AG09319 (cell line): ENCODE results near the gene FBLN5.

Source experiments
- DNase-seq: peaks from one replicate; pipeline ENCODE4 v3.0.0-alpha.2; 2010; ENCODE audit warnings: low read depth; ENCODE audit errors: extremely low read depth
- TF ChIP-seq, protein P1 (sequence below): IDR thresholded peaks from 2 replicates; pipeline ENCODE4 v1.5.1; 2011; ENCODE audit warnings: low read depth, mild to moderate bottlenecking, inconsistent platforms, low read length, moderate library complexity

The FBLN5 gene

DNA sequence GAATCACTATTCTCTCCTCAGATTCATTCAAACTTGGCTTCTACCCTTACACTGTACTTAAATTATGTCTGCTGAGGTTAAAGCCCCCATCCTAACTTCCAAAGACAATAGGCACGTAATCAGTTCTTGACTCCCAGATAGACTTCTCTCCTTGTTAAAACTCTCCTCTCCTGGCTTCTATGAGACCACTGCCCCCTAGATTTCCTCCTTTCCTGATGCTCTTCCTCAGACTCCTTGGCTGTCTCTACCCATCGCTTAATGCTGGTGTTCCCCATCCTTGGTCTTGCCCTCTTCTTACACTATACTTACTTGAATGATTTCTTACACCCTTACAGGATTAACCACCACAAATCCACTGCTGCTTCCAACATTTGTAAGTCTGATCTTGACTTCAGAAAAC is 112.9 kb downstream of the FBLN5 start:
- TF ChIP-seq, protein P1, sequence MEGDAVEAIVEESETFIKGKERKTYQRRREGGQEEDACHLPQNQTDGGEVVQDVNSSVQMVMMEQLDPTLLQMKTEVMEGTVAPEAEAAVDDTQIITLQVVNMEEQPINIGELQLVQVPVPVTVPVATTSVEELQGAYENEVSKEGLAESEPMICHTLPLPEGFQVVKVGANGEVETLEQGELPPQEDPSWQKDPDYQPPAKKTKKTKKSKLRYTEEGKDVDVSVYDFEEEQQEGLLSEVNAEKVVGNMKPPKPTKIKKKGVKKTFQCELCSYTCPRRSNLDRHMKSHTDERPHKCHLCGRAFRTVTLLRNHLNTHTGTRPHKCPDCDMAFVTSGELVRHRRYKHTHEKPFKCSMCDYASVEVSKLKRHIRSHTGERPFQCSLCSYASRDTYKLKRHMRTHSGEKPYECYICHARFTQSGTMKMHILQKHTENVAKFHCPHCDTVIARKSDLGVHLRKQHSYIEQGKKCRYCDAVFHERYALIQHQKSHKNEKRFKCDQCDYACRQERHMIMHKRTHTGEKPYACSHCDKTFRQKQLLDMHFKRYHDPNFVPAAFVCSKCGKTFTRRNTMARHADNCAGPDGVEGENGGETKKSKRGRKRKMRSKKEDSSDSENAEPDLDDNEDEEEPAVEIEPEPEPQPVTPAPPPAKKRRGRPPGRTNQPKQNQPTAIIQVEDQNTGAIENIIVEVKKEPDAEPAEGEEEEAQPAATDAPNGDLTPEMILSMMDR: no peak
- no peak for DNase-seq

- no peak for DNase-seq
Observed at GRCh38 chr14:91831337-91831736, 116.2 kb downstream of the FBLN5 start.

DNA sequence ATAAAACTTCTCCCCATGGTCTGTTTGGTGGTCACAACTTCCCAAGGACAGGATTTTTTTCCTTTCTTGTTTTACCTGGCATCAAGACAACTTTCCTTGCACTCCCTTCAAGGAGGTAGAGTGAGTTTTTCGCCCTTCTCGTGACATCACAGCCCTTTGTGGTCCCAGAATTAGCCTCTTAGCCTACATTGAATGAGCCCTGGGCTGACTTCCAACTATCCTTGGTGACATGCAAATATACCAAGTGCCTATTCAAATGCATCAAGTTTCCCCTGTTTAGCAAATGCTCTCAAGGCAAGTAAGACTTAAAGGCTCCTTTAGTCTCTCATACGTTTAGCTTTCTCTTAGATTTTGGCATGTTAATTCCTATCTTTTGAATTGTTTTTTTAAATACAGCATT is 116.7 kb downstream of the FBLN5 start:
- DNase-seq: no peak
- TF ChIP-seq, protein P1: no peak

More at GRCh38 chr14:91831337-91831736, 116.2 kb downstream of the FBLN5 start:
- TF ChIP-seq, protein P1: no peak

GRCh38 chr14:91829511-91829910 is 118.0 kb downstream of the FBLN5 start:
- TF ChIP-seq, protein P1: no peak

GRCh38 chr14:91827746-91828145 is 119.7 kb downstream of the FBLN5 start:
- DNase-seq: no peak
- TF ChIP-seq, protein P1: no peak

More at GRCh38 chr14:91829511-91829910, 118.0 kb downstream of the FBLN5 start:
- no peak for DNase-seq
